SIG-M5 treated with dmso at 0.1 percent for 504 hours (cell line): ENCODE results near the gene FAM13A.
"Not testable (repeated sequence)": the region's sequence is repeated elsewhere in the genome, so short reads cannot be mapped to it uniquely, and the experiment has no call there.

Source experiments
- DNase-seq: peaks from one replicate; lab custom pipeline; 2025; ENCODE audit not compliant: unreplicated experiment; lab: John Stamatoyannopoulos, UW

Gene FAM13A

GRCh38 chr4:89044147-89044900 lies 12.7 kb downstream of the FAM13A start:
- no peak for DNase-seq

- DNase-seq: no peak
These were observed 14.9 kb downstream of the FAM13A start for GRCh38 chr4:89042055-89042454.

GRCh38 chr4:89039730-89040338 lies 17.2 kb downstream of the FAM13A start:
- no peak for DNase-seq

GRCh38 chr4:89036535-89036934 lies 20.4 kb downstream of the FAM13A start:
- no peak for DNase-seq

- no peak for DNase-seq
These were observed 25.7 kb downstream of the FAM13A start for GRCh38 chr4:89031272-89031671.

GRCh38 chr4:89029591-89029990 lies 27.4 kb downstream of the FAM13A start:
- DNase-seq: no peak

GRCh38 chr4:89026542-89026941 lies 30.4 kb downstream of the FAM13A start:
- no peak for DNase-seq

GRCh38 chr4:89024051-89024675 lies 32.8 kb downstream of the FAM13A start:
- DNase-seq: peak; percentile 80

- no peak for DNase-seq
These were observed 33.8 kb downstream of the FAM13A start for GRCh38 chr4:89023140-89023539.

- DNase-seq: no peak
These were observed 34.4 kb downstream of the FAM13A start for GRCh38 chr4:89022426-89023128.

GRCh38 chr4:89021684-89022083 lies 35.3 kb downstream of the FAM13A start:
- DNase-seq: no peak

- DNase-seq: no peak
These were observed 35.9 kb downstream of the FAM13A start for GRCh38 chr4:89021062-89021461.

- not testable (repeated sequence) for DNase-seq
These were observed 42.1 kb downstream of the FAM13A start for GRCh38 chr4:89014897-89015296.

GRCh38 chr4:89009761-89010369 lies 47.1 kb downstream of the FAM13A start:
- no peak for DNase-seq

- no peak for DNase-seq
These were observed 47.9 kb downstream of the FAM13A start for GRCh38 chr4:89009115-89009514.

GRCh38 chr4:89008166-89008565 lies 48.8 kb downstream of the FAM13A start:
- no peak for DNase-seq

- DNase-seq: no peak
These were observed 49.5 kb downstream of the FAM13A start for GRCh38 chr4:89007338-89007939.

- no peak for DNase-seq
These were observed 50.7 kb downstream of the FAM13A start for GRCh38 chr4:89006307-89006706.

- DNase-seq: not testable (repeated sequence)
These were observed 51.9 kb downstream of the FAM13A start for GRCh38 chr4:89005066-89005465.

- DNase-seq: no peak
These were observed 55.1 kb downstream of the FAM13A start for GRCh38 chr4:89001647-89002445.
